ENCODE measurements around the gene AGFG1. TPM values are rescaled to one million over a fixed set of nuclear protein-coding genes. Genes with fewer than 3 reads are reported as not detected.

Gene AGFG1
- total RNA-seq, 1 donor from 2014 or later, result 71.6 TPM

DNA sequence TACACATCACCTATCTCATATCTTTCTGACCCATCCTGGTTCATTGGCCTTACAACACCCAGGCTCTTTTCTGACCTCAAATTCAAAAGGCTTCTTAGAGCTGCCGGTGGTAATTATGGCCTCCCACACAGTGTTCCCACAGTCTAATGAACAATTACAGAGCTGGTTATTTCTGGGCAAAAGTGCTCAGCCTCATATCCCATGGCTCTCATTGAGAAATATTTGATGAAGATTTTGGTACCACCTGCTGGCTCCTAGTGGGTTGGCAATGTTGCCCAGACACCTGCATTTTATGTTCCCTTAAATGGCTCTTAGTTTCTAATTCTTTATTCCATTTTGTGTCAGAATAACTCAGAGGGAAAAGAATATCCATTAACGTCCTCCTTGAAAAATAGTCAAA lies 106.7 kb downstream of the AGFG1 start:
- Mint-ChIP-seq H3K9me3 (peaks cover 11% of the 10 kb centered on the region), H3K4me3 (no peak overlapping the region), H3K27me3 (ENCODE audit: low read depth) (no peaks in the 10 kb centered on the region), H3K4me1 (no peaks in the 10 kb centered on the region), H3K36me3 (ENCODE audit: low read depth) (peaks cover 11% of the 10 kb centered on the region), H3K27ac (ENCODE audit: unreplicated experiment) (no peak overlapping the region)
- DNase-seq (ENCODE audit: low read depth, low spot score), result no peak
- TF ChIP-seq, protein P1, sequence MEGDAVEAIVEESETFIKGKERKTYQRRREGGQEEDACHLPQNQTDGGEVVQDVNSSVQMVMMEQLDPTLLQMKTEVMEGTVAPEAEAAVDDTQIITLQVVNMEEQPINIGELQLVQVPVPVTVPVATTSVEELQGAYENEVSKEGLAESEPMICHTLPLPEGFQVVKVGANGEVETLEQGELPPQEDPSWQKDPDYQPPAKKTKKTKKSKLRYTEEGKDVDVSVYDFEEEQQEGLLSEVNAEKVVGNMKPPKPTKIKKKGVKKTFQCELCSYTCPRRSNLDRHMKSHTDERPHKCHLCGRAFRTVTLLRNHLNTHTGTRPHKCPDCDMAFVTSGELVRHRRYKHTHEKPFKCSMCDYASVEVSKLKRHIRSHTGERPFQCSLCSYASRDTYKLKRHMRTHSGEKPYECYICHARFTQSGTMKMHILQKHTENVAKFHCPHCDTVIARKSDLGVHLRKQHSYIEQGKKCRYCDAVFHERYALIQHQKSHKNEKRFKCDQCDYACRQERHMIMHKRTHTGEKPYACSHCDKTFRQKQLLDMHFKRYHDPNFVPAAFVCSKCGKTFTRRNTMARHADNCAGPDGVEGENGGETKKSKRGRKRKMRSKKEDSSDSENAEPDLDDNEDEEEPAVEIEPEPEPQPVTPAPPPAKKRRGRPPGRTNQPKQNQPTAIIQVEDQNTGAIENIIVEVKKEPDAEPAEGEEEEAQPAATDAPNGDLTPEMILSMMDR (conservative IDR thresholded peaks at IDR 0.05), result no peak

DNA sequence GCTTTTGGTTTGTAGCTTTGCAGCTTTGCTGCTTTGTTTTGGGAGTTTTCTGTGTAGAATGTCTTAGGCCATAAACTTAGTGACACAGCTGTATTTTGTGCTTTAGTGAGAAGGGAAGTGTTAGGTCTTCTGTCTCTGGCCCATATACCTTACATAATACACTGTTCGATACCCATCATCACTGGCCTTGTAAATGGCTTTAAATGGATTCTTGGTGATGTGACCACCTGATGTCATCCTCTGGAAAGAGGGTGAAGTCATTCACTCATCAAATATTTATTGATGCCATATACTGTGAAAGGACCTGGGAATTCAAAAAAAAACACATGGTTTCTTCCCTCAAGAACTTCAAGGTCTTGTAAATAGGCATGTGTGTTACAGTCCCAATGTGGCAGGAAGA lies 107.8 kb downstream of the AGFG1 start:
- TF ChIP-seq, protein P1 (conservative IDR thresholded peaks at IDR 0.05), result no peak
- DNase-seq (ENCODE audit: low read depth, low spot score), result no peak
- Mint-ChIP-seq H3K36me3 (ENCODE audit: low read depth) (peaks cover 11% of the 10 kb centered on the region), H3K27ac (ENCODE audit: unreplicated experiment) (no peak overlapping the region), H3K9me3 (peaks cover 11% of the 10 kb centered on the region), H3K27me3 (ENCODE audit: low read depth) (no peaks in the 10 kb centered on the region), H3K4me1 (no peaks in the 10 kb centered on the region), H3K4me3 (no peak overlapping the region)

DNA sequence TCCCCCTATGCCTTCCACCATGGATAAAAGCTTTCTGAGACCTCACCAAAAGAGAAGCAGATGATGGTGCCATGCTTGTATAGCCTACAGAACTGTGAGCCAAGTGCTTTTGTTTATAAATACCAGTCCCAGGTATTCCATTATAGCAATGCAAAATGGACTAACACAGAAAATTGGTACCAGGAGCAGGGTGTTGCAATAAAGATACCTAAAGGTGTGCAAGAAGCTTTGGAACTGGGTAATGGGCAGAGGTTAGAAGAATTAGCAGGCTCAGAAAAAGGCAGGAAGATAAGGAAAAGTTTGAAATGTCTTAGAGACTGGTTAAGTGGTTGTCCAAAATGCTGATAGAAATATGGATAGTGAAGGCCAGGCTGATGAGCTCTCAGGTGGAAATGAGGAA lies 110.4 kb downstream of the AGFG1 start:
- H3K4me3 Mint-ChIP-seq, result no peak overlapping the region
- no peak for DNase-seq (ENCODE audit: low read depth, low spot score)

DNA sequence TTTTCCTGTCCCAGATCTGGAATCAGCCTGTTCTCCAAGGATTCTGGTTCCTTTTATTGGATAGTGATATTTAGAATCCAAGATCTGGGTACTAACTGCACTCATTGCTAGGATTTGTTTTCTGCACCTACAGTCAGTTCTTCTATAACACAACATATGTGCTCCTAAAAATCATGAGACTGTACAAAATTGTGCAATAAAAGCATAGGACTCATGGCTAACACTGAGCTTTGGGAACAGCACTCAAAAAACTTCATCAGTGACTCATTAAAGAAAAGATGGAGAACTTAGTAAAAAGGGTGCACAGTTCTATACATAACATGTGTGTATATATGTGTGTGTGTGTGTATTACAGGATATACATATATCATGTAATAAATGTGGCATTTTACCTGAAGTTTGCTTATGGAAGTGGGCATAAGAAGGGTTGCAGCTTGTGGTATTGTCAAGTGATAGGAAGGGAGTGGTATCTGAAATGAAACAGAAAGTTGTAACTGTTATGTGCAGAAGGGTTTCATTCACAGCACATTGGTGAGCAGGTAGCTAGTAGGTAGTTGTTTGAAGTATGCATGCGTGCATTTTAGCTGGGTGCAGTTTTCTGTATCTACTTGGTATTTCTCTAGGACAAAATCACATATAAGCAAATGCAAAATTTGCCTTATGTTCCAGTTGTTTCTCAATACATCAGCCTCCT lies 120.9 kb downstream of the AGFG1 start:
- no peaks in the 10 kb centered on the region for H3K4me1 Mint-ChIP-seq
- TF ChIP-seq, protein P1 (conservative IDR thresholded peaks at IDR 0.05), result no peak
- no peaks in the 10 kb centered on the region for H3K36me3 Mint-ChIP-seq (ENCODE audit: low read depth)
- no peak for DNase-seq (ENCODE audit: low read depth, low spot score)
- no peak overlapping the region for H3K4me3 Mint-ChIP-seq
- H3K9me3 Mint-ChIP-seq, result no peaks in the 10 kb centered on the region
- peaks cover 7% of the 10 kb centered on the region for H3K27me3 Mint-ChIP-seq (ENCODE audit: low read depth)
- no peak overlapping the region for H3K27ac Mint-ChIP-seq (ENCODE audit: unreplicated experiment)

More for the DNA sequence above, 110.4 kb downstream of the AGFG1 start:
- Mint-ChIP-seq H3K4me1 (no peaks in the 10 kb centered on the region), H3K27ac (ENCODE audit: unreplicated experiment) (no peak overlapping the region), H3K27me3 (ENCODE audit: low read depth) (no peaks in the 10 kb centered on the region), H3K9me3 (peaks cover 9% of the 10 kb centered on the region), H3K36me3 (ENCODE audit: low read depth) (peaks cover 9% of the 10 kb centered on the region)
- TF ChIP-seq, protein P1 (conservative IDR thresholded peaks at IDR 0.05), result no peak

DNA sequence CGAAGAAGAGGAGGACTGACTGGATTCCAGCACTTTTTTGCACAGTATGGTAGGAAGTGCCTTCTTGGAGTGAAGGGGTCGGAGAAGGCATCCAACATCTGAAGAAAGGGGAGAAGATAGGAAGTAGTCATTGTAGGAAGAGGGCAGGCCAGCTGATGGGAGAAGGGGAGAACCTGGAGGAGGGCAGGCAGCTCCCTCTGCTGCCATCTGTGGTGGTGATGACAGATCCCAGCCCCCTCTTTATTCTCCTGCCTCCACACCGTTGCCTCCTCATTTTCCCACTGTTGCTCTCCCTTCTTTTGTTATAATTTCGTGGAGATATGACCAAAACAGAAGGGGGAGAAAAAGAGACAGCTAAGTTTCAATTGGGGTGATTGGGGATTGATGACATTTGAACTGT lies 123.8 kb downstream of the AGFG1 start:
- peaks cover 7% of the 10 kb centered on the region for H3K27me3 Mint-ChIP-seq (ENCODE audit: low read depth)
- TF ChIP-seq, protein P1 (conservative IDR thresholded peaks at IDR 0.05), result no peak
- no peaks in the 10 kb centered on the region for H3K36me3 Mint-ChIP-seq (ENCODE audit: low read depth)
- H3K9me3 Mint-ChIP-seq, result no peaks in the 10 kb centered on the region
- H3K4me3 Mint-ChIP-seq, result no peak overlapping the region
- H3K27ac Mint-ChIP-seq (ENCODE audit: unreplicated experiment), result no peak overlapping the region
- no peak for DNase-seq (ENCODE audit: low read depth, low spot score)
- H3K4me1 Mint-ChIP-seq, result no peaks in the 10 kb centered on the region
